Measurements from ENCODE around the gene NOPCHAP1.
"Not testable (repeated sequence)": the region's sequence is repeated elsewhere in the genome, so short reads cannot be mapped to it uniquely, and the experiment has no call there.

Gene NOPCHAP1

GRCh38 chr12:104986022-104986941 is at the start of gene NOPCHAP1:
TSS of gene NOPCHAP1 (plus strand) at chr12:104986316. CDS start at chr12:104986353, 37 bp downstream.
- no peaks in the 10 kb centered on the region for H3K9me3 ChIP-seq (ENCODE audit: low read depth, low read length)
- TF ChIP-seq FOXP2 (optimal IDR thresholded peaks at IDR 0.05; ENCODE audit: control extremely low read depth, extremely low read length, insufficient read depth) = peak; percentile 47
- TF ChIP-seq POLR2AphosphoS5 (IDR thresholded peaks at IDR 0.05; ENCODE audit: borderline replicate concordance, low read depth, low read length) = peak; percentile 97
- no peak for TF ChIP-seq EZH2 (IDR thresholded peaks at IDR 0.05)
- H3K27ac ChIP-seq = no peak within 1 kb of the TSS
- peak within 1 kb of the TSS; percentile 81 for H3K9ac ChIP-seq (ENCODE audit: insufficient read length)
- H3K4me3 ChIP-seq = peak within 1 kb of the TSS; percentile 95
- peaks cover 35% of the 10 kb centered on the region for H3K36me3 ChIP-seq (ENCODE audit: insufficient read depth, low read length)
- peak; percentile 39 for DNase-seq (ENCODE audit: low read depth, low spot score)

DNA sequence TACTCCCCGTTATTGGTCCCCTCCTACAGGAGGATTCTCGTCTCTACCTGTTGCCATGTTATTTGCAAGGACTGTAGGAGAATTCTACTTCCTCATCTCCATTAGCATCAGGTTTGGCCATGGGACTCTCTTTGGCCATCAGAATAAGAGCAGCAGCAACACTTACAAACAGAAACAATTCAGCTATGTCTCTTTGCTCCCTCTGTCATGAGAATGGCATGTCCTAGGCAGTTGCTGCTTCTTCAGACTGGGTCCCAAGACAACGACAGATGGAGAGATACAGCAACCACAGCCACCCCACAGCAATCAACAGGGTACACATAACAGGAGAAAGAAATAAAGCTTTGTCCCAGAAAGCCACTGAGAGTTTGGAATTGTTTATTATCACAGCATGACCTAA is 47.7 kb upstream of the NOPCHAP1 start:
- H3K9ac ChIP-seq (ENCODE audit: insufficient read length) = no peak overlapping the region
- no peak overlapping the region for H3K4me3 ChIP-seq
- no peak for DNase-seq (ENCODE audit: low read depth, low spot score)
- no peak overlapping the region for H3K27ac ChIP-seq
- H3K36me3 ChIP-seq (ENCODE audit: insufficient read depth, low read length) = no peaks in the 10 kb centered on the region
- H3K9me3 ChIP-seq (ENCODE audit: low read depth, low read length) = no peaks in the 10 kb centered on the region
- TF ChIP-seq POLR2AphosphoS5 (IDR thresholded peaks at IDR 0.05; ENCODE audit: borderline replicate concordance, low read depth, low read length) = no peak
- TF ChIP-seq FOXP2 (optimal IDR thresholded peaks at IDR 0.05; ENCODE audit: control extremely low read depth, extremely low read length, insufficient read depth) = no peak
- no peak for TF ChIP-seq EZH2 (IDR thresholded peaks at IDR 0.05)

DNA sequence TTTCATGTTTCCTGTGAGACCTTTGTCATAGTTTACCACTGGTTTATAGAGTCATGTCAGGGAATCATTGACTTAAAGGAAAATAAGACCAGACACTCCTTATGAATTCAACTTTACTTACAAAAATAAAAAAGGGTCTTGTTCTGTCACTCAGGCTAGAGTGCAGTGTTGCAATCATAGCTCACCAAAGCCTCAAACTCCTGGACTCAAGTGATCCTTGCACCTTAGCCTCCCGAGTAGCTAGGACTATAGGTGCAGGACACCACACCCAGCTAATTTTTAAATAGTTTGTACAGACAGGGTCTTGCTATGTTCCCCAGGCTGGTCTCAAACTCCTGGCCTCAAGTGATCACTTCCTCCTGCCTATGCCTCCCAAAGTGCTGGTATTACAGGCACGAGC is 47.0 kb upstream of the NOPCHAP1 start:
- Histone ChIP-seq H3K4me3 (no peak overlapping the region), H3K9ac (ENCODE audit: insufficient read length) (no peak overlapping the region), H3K36me3 (ENCODE audit: insufficient read depth, low read length) (no peaks in the 10 kb centered on the region), H3K27ac (no peak overlapping the region), H3K9me3 (ENCODE audit: low read depth, low read length) (no peaks in the 10 kb centered on the region)
- TF ChIP-seq FOXP2 (optimal IDR thresholded peaks at IDR 0.05; ENCODE audit: control extremely low read depth, extremely low read length, insufficient read depth) = no peak
- no peak for TF ChIP-seq POLR2AphosphoS5 (IDR thresholded peaks at IDR 0.05; ENCODE audit: borderline replicate concordance, low read depth, low read length)
- TF ChIP-seq EZH2 (IDR thresholded peaks at IDR 0.05) = no peak
- DNase-seq (ENCODE audit: low read depth, low spot score) = no peak

DNA sequence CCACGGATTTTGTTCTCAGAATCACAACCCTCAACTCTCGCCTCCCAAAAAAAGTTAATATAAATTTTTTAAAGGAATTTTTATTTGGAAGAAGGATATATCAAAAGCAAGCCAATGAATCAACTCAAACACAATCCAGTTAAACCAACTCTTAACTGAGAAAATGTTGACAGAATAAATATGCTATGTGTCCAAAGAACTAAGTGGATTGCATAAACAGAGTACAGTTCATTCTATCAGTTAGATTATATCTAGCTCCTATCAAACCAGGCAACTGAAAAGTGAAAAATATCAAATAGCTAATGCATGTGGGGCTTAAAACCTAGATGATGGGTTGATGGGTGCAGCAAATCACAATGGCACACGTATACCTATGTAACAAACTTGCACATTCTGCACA is 44.7 kb upstream of the NOPCHAP1 start:
- H3K4me3 ChIP-seq = no peak overlapping the region
- H3K36me3 ChIP-seq (ENCODE audit: insufficient read depth, low read length) = no peaks in the 10 kb centered on the region
- DNase-seq (ENCODE audit: low read depth, low spot score) = no peak
- H3K27ac ChIP-seq = no peak overlapping the region
- TF ChIP-seq POLR2AphosphoS5 (IDR thresholded peaks at IDR 0.05; ENCODE audit: borderline replicate concordance, low read depth, low read length) (no peak), EZH2 (IDR thresholded peaks at IDR 0.05) (no peak), FOXP2 (optimal IDR thresholded peaks at IDR 0.05; ENCODE audit: control extremely low read depth, extremely low read length, insufficient read depth) (no peak)
- no peak overlapping the region for H3K9ac ChIP-seq (ENCODE audit: insufficient read length)
- no peaks in the 10 kb centered on the region for H3K9me3 ChIP-seq (ENCODE audit: low read depth, low read length)

DNA sequence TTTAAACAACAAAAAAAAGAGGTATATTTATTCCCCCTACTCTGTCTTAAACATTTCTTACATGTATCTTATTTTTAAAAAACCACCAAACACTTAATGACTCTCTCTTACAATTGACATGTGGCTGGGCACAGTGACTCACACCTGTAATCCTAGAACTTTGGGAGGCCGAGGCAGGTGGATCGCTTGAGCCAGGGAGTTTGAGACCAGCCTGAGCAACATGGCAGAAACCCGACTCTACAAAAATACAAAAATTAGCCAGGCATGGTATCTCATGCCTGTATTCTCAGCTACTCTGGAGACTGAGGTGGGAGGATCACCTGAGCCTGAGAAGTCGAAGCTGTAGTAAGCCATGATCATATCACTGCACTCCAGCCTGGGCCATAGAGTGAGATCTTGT is 44.0 kb upstream of the NOPCHAP1 start:
- TF ChIP-seq EZH2 (IDR thresholded peaks at IDR 0.05) = no peak
- TF ChIP-seq FOXP2 (optimal IDR thresholded peaks at IDR 0.05; ENCODE audit: control extremely low read depth, extremely low read length, insufficient read depth) = no peak
- no peak for TF ChIP-seq POLR2AphosphoS5 (IDR thresholded peaks at IDR 0.05; ENCODE audit: borderline replicate concordance, low read depth, low read length)
- Histone ChIP-seq H3K27ac (peak overlapping the region; percentile 69; the same call in 1 of the 2 replicates), H3K4me3 (no peak overlapping the region; the same call in 1 of the 2 replicates), H3K9ac (ENCODE audit: insufficient read length) (no peak overlapping the region), H3K36me3 (ENCODE audit: insufficient read depth, low read length) (no peaks in the 10 kb centered on the region), H3K9me3 (ENCODE audit: low read depth, low read length) (no peaks in the 10 kb centered on the region)
- no peak for DNase-seq (ENCODE audit: low read depth, low spot score)

GRCh38 chr12:104943401-104943800 is 42.7 kb upstream of the NOPCHAP1 start:
- DNase-seq (ENCODE audit: low read depth, low spot score); H3K9ac ChIP-seq (ENCODE audit: insufficient read length); H3K27ac ChIP-seq; H3K4me3 ChIP-seq; H3K9me3 ChIP-seq (ENCODE audit: low read depth, low read length); H3K36me3 ChIP-seq (ENCODE audit: insufficient read depth, low read length): not testable (repeated sequence)

DNA sequence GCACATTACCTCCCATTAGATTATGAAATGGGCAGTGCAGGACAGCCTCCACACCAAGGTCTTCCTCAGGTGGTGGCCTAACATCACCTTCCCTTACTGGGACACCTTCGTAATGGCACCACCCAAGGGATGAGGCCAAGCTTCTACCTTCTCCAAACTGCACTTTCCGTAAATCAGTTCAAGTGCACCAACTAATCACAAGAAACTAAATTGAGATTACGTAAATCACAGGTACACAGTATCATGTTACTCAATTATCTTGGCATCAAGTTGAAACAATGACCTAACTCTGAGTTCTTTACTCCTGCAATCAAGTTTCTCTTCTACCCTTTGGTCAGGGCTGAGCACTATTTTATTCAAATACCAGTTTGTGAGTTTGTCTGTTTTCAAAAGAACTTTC is 41.9 kb upstream of the NOPCHAP1 start:
- Histone ChIP-seq H3K9ac (ENCODE audit: insufficient read length) (no peak overlapping the region), H3K36me3 (ENCODE audit: insufficient read depth, low read length) (no peaks in the 10 kb centered on the region), H3K9me3 (ENCODE audit: low read depth, low read length) (no peaks in the 10 kb centered on the region), H3K4me3 (no peak overlapping the region), H3K27ac (no peak overlapping the region)
- no peak for DNase-seq (ENCODE audit: low read depth, low spot score)
- TF ChIP-seq FOXP2 (optimal IDR thresholded peaks at IDR 0.05; ENCODE audit: control extremely low read depth, extremely low read length, insufficient read depth) (no peak), EZH2 (IDR thresholded peaks at IDR 0.05) (no peak), POLR2AphosphoS5 (IDR thresholded peaks at IDR 0.05; ENCODE audit: borderline replicate concordance, low read depth, low read length) (no peak)

GRCh38 chr12:104948716-104949115 is 37.4 kb upstream of the NOPCHAP1 start:
- not testable (repeated sequence) for H3K4me3 ChIP-seq; H3K36me3 ChIP-seq (ENCODE audit: insufficient read depth, low read length); H3K27ac ChIP-seq; H3K9me3 ChIP-seq (ENCODE audit: low read depth, low read length); H3K9ac ChIP-seq (ENCODE audit: insufficient read length); DNase-seq (ENCODE audit: low read depth, low spot score)
